MG63 (cell line): ENCODE measurements around the gene NDE1. TPM values are rescaled to one million over a fixed set of nuclear protein-coding genes. Genes with fewer than 3 reads are reported as not detected.
A peak's percentile ranks its signal among the peaks of the same experiment; 100 is the strongest.
"Not testable (repeated sequence)": the region's sequence is repeated elsewhere in the genome, so short reads cannot be mapped to it uniquely, and the experiment has no call there.

Source experiments
- DNase-seq: peaks from one replicate; pipeline ENCODE4 v3.0.0-alpha.2; 2020
- H3K27me3 ChIP-seq: fragments of 250-450 bp; sonication (Bioruptor Pico); 2 replicates; pipeline ENCODE4 v1.5.1; 2020; ENCODE audit warnings: mild to moderate bottlenecking, moderate library complexity
- H3K36me3 ChIP-seq: fragments of 250-450 bp; sonication (Bioruptor Pico); 2 replicates; pipeline ENCODE4 v1.5.1; 2020; ENCODE audit warnings: mild to moderate bottlenecking, moderate library complexity
- H3K4me3 ChIP-seq: fragments of 250-450 bp; sonication (Bioruptor Pico); 2 replicates; pipeline ENCODE4 v1.5.1; 2020; ENCODE audit warnings: mild to moderate bottlenecking, moderate library complexity
- H3K9me3 ChIP-seq: fragments of 250-450 bp; sonication (Bioruptor Pico); 2 replicates; pipeline ENCODE4 v1.5.1; 2020; ENCODE audit warnings: mild to moderate bottlenecking, moderate library complexity
- total RNA-seq: library from RNA; depleted of rRNA; stranded (reverse); fragments of >200 nt; shearing (Covaris generic); gene quantifications from 2 replicates; pipeline ENCODE4 v1.2.3, GENCODE V29; 2014; ENCODE audit warnings: low replicate concordance; rRNA removed

The NDE1 gene
- 20.1 and 34.4 TPM in 2 replicates for total RNA-seq

DNA sequence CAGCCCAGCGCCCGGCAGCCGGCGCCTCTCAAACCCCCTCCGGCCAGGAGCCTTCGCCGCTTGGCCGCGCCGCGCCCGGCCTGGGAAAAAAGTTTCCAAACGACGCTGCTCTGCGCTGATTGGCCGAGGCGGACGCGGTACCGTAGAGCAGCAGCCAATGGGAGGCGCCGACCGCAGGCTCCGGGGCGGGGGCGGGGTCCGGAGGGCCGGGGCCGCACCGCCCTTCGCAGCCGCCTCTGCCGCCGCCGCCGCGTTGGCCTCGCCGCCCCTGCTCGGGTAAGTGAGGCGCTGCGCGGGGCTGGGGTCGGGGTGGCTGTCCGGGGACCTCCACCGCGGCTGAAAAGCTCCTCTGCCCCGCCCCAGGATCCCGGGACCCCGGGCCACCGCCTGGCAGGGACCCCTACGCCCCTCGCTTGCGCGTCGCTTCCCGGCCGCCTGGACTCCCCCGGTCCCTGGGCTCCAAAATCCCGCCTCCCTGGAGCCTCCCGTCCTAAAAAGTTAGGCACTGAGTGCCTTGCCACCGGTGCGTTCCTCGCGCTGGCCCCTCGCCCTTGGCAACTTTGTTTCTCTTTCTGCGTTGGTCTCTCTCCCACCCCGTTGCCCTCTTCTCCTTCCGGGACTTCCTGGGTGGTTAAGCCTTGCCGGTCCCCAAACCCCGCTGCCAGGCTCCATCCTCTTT lies at the start of gene NDE1:
Gene NDE1 (plus strand): TSS at position 227 of the 679 bp plus-strand sequence. CDS start 14,534 bp downstream, outside the sequence.
- peak within 1 kb of the TSS; percentile 99 for H3K4me3 ChIP-seq
- peak; percentile 96 for DNase-seq
- H3K36me3 ChIP-seq = peaks cover 27% of the 10 kb centered on the region
- no peaks in the 10 kb centered on the region for H3K9me3 ChIP-seq
- no peaks in the 10 kb centered on the region for H3K27me3 ChIP-seq

GRCh38 chr16:15601212-15601879 lies 48.7 kb upstream of the NDE1 start:
- Histone ChIP-seq H3K9me3 (no peaks in the 10 kb centered on the region), H3K36me3 (peaks cover 70% of the 10 kb centered on the region), H3K4me3 (no peak overlapping the region), H3K27me3 (no peaks in the 10 kb centered on the region)
- no peak for DNase-seq

DNA sequence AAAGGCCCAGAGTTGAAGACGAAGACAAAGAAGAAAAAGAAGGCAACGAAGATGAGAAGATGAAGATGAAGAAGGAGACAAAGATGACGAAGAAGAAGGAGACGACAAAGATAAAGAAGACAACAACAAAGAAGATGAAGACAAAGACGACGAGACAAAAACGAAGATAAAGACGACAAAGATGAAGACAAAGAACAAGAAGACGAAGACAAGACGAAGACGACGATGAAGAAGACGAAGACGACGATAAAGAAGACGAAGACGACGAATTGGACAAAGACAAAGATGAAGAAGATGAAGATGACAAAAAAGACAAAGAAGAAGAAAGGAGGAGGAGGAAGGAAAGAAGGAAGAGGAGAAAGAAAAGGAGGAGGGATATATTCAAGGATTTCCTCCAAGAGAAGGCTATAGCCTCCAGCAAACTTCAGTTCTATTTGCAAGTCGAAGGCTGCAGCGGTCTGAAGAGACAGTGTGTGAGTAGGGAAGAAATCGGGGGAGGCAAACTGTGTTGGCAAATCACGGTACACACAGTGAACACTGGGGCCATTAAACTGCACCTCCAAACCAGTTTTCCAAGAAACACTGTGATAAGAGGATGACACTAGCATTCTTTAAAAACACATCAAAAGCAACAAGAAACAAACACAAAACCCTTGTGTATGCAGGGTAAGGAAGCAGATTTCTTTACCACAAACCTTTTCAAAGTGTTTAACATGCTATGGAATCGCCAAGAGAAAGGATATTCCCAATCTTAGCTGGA lies 47.6 kb upstream of the NDE1 start:
- Histone ChIP-seq H3K4me3 (no peak overlapping the region), H3K36me3 (peaks cover 68% of the 10 kb centered on the region), H3K27me3 (no peaks in the 10 kb centered on the region), H3K9me3 (no peaks in the 10 kb centered on the region)
- DNase-seq = no peak

DNA sequence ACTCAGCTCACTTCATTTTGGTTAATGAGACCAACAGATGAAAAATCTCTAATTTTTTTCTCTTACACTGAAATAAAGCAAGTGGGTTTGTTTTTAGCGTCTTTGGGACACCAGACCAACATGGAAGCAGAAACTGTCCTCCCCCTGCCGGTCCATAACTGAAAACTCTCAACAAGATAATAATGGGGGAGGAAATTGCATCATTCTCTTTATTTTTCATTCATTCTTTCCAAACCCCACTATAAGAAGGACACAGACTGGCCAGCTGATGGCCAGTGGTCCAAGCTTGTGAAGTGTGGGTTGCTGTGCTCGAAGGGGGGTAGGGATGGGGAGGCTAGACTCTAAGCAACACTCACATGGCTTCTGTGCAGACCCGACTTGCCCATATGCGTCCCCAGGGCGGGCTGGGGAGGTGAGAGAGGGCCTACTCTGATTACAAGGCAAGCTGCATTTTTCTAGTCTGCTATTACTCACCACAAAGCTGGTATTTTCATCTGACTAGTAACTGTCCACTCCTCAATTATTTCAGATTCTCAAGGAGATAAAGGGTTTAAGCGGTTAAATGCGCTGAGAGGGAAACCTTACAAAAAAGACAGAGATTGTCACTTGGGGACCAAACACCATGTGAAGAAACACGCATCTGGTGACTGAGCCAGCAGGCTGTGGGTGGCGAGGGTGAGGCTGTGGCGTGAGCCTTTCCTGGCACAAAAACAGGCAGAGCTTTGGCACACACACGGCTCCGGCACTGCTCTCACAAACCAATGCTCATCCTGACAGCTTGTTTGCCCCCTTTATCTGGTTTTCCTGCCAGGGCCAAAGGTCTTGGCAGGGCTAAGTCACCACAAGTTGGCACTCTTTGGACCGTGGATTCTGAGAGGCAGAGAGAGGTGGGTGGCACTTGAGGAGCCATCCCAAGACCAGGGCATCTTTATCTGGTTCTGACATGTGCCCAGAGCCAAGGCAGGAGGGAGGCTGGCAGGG lies 45.3 kb upstream of the NDE1 start:
- H3K4me3 ChIP-seq = no peak overlapping the region
- H3K9me3 ChIP-seq = no peaks in the 10 kb centered on the region; the same call in 1 of the 2 replicates
- H3K36me3 ChIP-seq = peaks cover 78% of the 10 kb centered on the region
- H3K27me3 ChIP-seq = no peaks in the 10 kb centered on the region
- DNase-seq = peak; percentile 23

- Histone ChIP-seq H3K4me3 (no peak overlapping the region), H3K36me3 (peaks cover 80% of the 10 kb centered on the region), H3K27me3 (no peaks in the 10 kb centered on the region), H3K9me3 (no peaks in the 10 kb centered on the region; the same call in 1 of the 2 replicates)
- no peak for DNase-seq
Measured at GRCh38 chr16:15605839-15606517, 44.1 kb upstream of the NDE1 start.

- Histone ChIP-seq H3K27me3 (no peaks in the 10 kb centered on the region), H3K36me3 (peaks cover 78% of the 10 kb centered on the region), H3K4me3 (no peak overlapping the region), H3K9me3 (no peaks in the 10 kb centered on the region; the same call in 1 of the 2 replicates)
- no peak for DNase-seq
Measured at GRCh38 chr16:15606518-15607220, 43.4 kb upstream of the NDE1 start.

DNA sequence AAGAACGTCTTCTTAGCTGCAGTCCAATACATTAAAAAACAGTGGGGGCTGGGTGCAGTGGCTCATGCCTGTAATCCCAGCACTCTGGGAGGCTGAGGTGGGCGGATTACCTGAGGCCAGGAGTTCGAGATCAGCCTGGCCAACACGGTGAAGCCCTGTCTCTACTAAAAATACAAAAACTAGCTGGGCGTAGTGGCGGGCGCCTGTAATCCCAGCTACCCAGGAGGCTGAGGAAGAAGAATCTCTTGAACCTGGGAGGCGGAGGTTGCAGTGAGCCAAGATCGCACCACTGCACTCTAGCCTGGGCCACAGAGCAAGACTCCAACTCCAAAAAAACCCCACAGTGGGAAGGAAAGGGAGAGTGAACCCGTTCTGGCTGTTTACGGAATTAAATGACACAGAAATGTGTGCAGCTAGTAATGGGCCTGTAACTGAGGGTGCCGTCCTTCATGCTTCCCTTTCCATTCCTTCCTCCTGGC lies 42.8 kb upstream of the NDE1 start:
- H3K9me3 ChIP-seq, H3K4me3 ChIP-seq, H3K27me3 ChIP-seq, DNase-seq: not testable (repeated sequence)
- H3K36me3 ChIP-seq = peaks cover 78% of the 10 kb centered on the region

DNA sequence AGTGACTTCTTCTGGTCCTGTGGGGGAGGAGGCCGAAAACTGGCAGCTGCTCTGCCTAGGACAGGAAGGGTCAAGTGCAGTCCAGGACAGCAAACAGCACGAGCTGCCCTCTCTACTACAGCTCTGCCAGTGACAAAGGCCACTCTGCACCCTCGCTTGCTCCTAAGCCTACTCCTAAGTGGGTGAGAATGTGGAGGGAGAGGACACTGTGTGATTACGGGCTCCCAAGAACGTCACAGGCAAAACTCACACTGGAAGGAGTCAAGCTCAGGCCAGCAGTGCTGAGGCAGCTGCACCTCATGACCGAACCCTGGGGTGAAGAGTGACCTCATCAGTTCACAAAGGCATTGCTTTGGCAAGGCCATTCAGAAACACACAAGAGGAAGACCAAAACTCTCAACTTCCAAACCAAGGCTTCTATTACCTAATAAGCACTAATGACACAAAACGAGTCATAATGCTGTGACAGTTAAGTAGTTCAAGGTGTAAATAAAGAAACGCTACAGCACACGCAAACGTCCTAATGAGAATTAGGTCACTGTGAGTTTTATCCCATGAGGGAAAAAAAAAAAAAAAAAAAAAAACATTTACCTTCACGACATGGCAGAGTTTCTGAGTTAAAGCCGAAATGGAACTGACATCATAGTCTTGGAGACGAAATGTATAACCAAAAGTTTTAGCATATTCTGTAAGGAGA lies 42.2 kb upstream of the NDE1 start:
- Histone ChIP-seq H3K36me3 (peaks cover 78% of the 10 kb centered on the region), H3K27me3 (no peaks in the 10 kb centered on the region), H3K9me3 (no peaks in the 10 kb centered on the region; the same call in 1 of the 2 replicates), H3K4me3 (no peak overlapping the region)
- DNase-seq = peak; percentile 61

DNA sequence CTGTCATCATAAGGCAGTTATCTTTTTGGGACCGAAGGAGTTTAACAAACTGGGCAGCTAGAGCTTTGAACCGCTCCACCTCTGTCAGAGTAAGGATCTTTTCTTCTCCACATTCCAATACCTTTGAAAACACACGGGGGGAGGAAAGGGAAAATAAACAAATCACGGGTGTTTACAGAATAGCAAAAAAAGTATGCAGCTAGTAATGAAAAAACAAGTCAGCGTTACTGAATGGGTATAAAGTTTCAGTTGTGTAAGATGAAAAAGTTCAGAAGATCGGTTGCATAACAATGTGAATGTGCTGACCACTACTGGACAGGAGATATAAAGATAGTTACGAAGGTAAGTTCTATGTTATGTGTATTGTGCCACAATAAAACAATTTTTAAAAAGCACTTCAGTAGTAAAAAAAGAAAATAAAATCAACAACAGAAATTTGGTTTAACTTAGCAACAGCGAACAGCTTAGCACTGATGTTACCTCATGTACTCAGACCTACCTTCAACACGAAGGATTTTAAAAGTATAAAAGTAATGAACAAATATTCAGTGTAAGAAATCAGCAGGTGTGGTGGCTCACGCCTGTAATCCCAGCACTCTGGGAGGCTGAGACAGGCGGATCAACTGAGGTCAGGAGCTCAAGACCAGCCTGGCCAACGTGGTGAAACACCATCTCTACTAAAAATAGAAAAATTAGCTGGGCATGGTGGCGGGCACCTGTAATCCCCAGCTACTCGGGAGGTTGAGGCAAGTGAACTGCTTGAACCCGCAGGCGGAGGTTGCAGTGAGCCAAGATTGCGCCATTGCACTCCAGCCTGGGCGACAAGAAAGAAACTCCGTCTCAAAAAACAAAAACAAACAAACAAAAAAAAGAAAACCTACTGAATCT lies 41.4 kb upstream of the NDE1 start:
- Histone ChIP-seq H3K4me3 (no peak overlapping the region), H3K36me3 (peaks cover 75% of the 10 kb centered on the region), H3K27me3 (no peaks in the 10 kb centered on the region), H3K9me3 (no peaks in the 10 kb centered on the region; the same call in 1 of the 2 replicates)
- DNase-seq = no peak

GRCh38 chr16:15609286-15609649 lies 40.8 kb upstream of the NDE1 start:
- Histone ChIP-seq H3K9me3 (no peaks in the 10 kb centered on the region; the same call in 1 of the 2 replicates), H3K4me3 (no peak overlapping the region), H3K36me3 (peaks cover 70% of the 10 kb centered on the region), H3K27me3 (no peaks in the 10 kb centered on the region)
- DNase-seq = no peak

- no peaks in the 10 kb centered on the region for H3K27me3 ChIP-seq
- no peaks in the 10 kb centered on the region; the same call in 1 of the 2 replicates for H3K9me3 ChIP-seq
- peak; percentile 28 for DNase-seq
- no peak overlapping the region for H3K4me3 ChIP-seq
- H3K36me3 ChIP-seq = peaks cover 63% of the 10 kb centered on the region
Measured at GRCh38 chr16:15610369-15610871, 39.6 kb upstream of the NDE1 start.

DNA sequence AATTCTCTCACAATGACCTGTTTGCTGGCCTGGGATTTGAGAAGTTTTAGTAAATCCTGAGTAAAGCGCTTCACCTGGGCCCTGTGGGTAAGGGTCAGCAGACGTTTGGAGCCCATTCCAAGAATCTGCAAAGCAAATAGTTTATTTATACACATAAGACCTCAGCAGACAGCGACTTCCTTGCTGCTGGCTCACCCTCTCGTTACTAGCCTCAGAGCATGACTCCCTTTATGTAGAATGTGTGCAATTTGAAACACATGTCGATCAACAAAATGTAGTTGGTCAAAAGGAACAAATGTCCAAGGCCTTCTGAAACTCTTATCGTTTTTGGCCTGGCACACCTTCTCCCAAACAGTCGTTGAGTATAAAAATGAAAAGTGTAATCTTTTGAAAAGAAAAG lies 38.4 kb upstream of the NDE1 start:
- Histone ChIP-seq H3K9me3 (no peaks in the 10 kb centered on the region; the same call in 1 of the 2 replicates), H3K36me3 (peaks cover 72% of the 10 kb centered on the region), H3K4me3 (no peak overlapping the region), H3K27me3 (no peaks in the 10 kb centered on the region)
- no peak for DNase-seq

- Histone ChIP-seq H3K9me3 (no peaks in the 10 kb centered on the region), H3K36me3 (peaks cover 67% of the 10 kb centered on the region), H3K27me3 (no peaks in the 10 kb centered on the region), H3K4me3 (no peak overlapping the region)
- no peak for DNase-seq
Measured at GRCh38 chr16:15613676-15614075, 36.4 kb upstream of the NDE1 start.
